Right lobe of liver (tissue), 6 donors: ENCODE measurements around the gene BTBD6. TPM values are rescaled to one million over a fixed set of nuclear protein-coding genes. Genes with fewer than 3 reads are reported as not detected.
A peak's percentile ranks its signal among the peaks of the same experiment; 100 is the strongest.

Experiments used
- ATAC-seq, 4 donors: fragments of 200-7000 bp; cut with Tn5 transposase; one replicate each; pipeline ENCODE4 v1.9.1; 2020; ENCODE audit warnings: mild to moderate bottlenecking in 4 of 4, moderate library complexity in 4 of 4
- DNase-seq, 3 donors: peaks; one replicate each; pipeline ENCODE4 v3.0.0-alpha.2; 2020
- H3K27ac ChIP-seq, 3 donors: fragments of 200-600 bp; one replicate each; pipeline ENCODE4 v1.8.0; 2022
- H3K27me3 ChIP-seq, 2 donors: fragments of 200-600 bp; one replicate each; pipeline ENCODE4 v1.8.0; 2022
- H3K36me3 ChIP-seq, 4 donors: fragments of 200-600 bp; sonication (generic) in 1 of 4; one replicate each; pipeline versions ENCODE4 v1.5.1 to v1.8.0; 2017 to 2022; ENCODE audit warnings: control low read depth in 1 of 4
- H3K4me1 ChIP-seq, 4 donors: fragments of 200-600 bp; sonication (generic) in 1 of 4; one replicate each; pipeline versions ENCODE4 v1.5.1 to v1.8.0; 2017 to 2022; ENCODE audit warnings: control low read depth in 1 of 4
- H3K4me3 ChIP-seq, 3 donors: fragments of 200-600 bp; one replicate each; pipeline ENCODE4 v1.8.0; 2022
- H3K9me3 ChIP-seq, 4 donors: fragments of 200-600 bp; sonication (generic) in 1 of 4; one replicate each; pipeline versions ENCODE4 v1.5.1 to v1.8.0; 2017 to 2022; ENCODE audit warnings: control low read depth in 1 of 4
- POLR2A ChIP-seq: fragments of 450-650 bp; IDR thresholded peaks from one replicate; pipeline ENCODE4 v1.6.1; 2017; ENCODE audit warnings: antibody characterized with exemption, mild to moderate bottlenecking
- WGBS: methylation state at CpG from one replicate; pipeline ENCODE4 v1.1.6; 2018; ENCODE audit warnings: low coverage, low lambda C conversion rate; ENCODE audit not compliant: insufficient coverage; ENCODE audit errors: missing lambda C conversion rate; 5-methylcytosine and 5-hydroxymethylcytosine counted together
- intact Hi-C, 2 donors: fragments of 100-400 bp; cut with DNase I; formaldehyde crosslinking; loops; one replicate each; pipeline versions ENCODE4 v1.11.2 to v1.14.1; 2022
- total RNA-seq, 6 experiments: library from RNA; depleted of rRNA in 2 of 6; stranded (reverse); fragments of >200 nt in 2 of 6; fragmentation: NEBNext Ultra II Directional in 3 of 6; extraction: Animal tissue kit (Norgen Biotek cat#: 25700) in 3 of 6; gene quantifications; one replicate each; pipeline versions ENCODE4 v1.1.0 to v1.2.4, GENCODE V29; 2016 to 2023
- TF ChIP-seq, protein P1 (sequence below), 4 donors: fragments of 200-600 bp in 3 of 4; fragments of 450-650 bp in 1 of 4; IDR thresholded peaks; one replicate each; pipeline versions ENCODE4 v1.5.1 to v1.8.0; 2016 to 2022; ENCODE audit warnings: antibody characterized with exemption in 4 of 4, mild to moderate bottlenecking in 2 of 4
- donor health status: DM: no; HTN: yes; CAD: no.
- donor health status: DM: no; HTN: no; CAD: no.
- donor health status: DM: no; HTN: no; CAD: no.
- donor health status: DM: no; HTN: yes; CAD: no.
- donor health status: DM: no; HTN: yes; CAD: no.

BTBD6 gene
- total RNA-seq, 6 experiments from 2014 or later, result 16.5 to 25.0 (median 17.7) TPM

DNA sequence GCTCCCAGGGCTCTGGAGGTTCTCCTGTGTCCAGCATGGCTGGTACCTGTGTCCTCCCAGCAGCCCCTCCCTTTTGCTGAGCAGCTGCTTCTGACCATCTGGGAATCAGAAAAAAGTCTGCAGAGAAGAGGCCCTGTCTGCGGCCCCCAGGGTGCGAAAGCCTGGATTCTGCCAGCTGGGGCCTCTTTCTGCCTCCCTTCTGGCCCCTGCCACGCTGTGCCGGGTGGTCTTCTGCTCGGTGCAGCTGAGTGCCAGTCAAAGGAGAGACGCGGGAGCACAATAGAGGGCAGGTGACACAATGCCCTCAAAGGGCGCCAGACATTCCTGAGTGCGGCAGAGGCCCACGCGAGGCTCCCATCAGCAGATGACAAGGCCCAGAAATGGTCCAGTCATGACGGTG, 12.6 kb downstream of the BTBD6 start:
- Histone ChIP-seq H3K36me3 (peaks cover 0 to 7% (median 0%) of the 10 kb centered on the region in 4 donors), H3K4me3 (no peak overlapping the region), H3K9me3 (no peaks in the 10 kb centered on the region), H3K4me1 (no peaks in the 10 kb centered on the region), H3K27ac (no peak overlapping the region), H3K27me3 (no peaks in the 10 kb centered on the region)
- ATAC-seq, result no peak
- intact Hi-C loops, result loop anchor here in 1 of 2 donors (10.0 kb wide), 1 partner anchor 46 kb away; no protein-coding TSS in a partner anchor
- 100% methylated on average over 3 of the region's 12 CpGs for WGBS
- TF ChIP-seq POLR2A, result no peak
- TF ChIP-seq, protein P1, sequence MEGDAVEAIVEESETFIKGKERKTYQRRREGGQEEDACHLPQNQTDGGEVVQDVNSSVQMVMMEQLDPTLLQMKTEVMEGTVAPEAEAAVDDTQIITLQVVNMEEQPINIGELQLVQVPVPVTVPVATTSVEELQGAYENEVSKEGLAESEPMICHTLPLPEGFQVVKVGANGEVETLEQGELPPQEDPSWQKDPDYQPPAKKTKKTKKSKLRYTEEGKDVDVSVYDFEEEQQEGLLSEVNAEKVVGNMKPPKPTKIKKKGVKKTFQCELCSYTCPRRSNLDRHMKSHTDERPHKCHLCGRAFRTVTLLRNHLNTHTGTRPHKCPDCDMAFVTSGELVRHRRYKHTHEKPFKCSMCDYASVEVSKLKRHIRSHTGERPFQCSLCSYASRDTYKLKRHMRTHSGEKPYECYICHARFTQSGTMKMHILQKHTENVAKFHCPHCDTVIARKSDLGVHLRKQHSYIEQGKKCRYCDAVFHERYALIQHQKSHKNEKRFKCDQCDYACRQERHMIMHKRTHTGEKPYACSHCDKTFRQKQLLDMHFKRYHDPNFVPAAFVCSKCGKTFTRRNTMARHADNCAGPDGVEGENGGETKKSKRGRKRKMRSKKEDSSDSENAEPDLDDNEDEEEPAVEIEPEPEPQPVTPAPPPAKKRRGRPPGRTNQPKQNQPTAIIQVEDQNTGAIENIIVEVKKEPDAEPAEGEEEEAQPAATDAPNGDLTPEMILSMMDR (IDR thresholded peaks at IDR 0.05), result no peak
- no peak for DNase-seq

DNA sequence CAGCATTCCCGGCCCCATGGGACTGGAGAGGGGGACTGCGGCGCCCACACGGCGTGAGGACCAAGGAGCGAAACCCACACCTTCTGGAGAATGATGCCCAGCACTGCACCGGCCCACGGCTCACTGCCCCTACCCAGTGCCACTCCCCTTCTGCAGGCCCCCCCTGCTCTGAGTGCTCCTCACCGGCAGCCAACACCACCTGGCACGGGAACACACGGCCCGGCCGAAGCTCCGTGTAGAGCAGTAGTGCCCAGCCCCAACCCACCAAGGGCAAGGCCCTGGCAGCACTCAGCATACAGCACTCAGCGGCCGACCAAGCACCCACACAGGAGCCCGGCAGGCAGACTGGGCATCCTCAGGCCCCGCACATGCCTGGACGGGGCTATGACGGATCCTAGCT, 13.4 kb downstream of the BTBD6 start:
- H3K4me3 ChIP-seq, result no peak overlapping the region
- no peaks in the 10 kb centered on the region for H3K4me1 ChIP-seq
- no peaks in the 10 kb centered on the region for H3K27me3 ChIP-seq
- intact Hi-C loops, result loop anchor here in 1 of 2 donors (10.0 kb wide), 1 partner anchor 47 kb away; no protein-coding TSS in a partner anchor
- ATAC-seq (peak in 1 of 4 donors; percentile 27), DNase-seq (no peak)
- H3K27ac ChIP-seq, result no peak overlapping the region
- WGBS, result no CpG with 5 or more reads among the region's 20 CpGs
- no peaks in the 10 kb centered on the region for H3K9me3 ChIP-seq
- peaks cover 0 to 7% (median 0%) of the 10 kb centered on the region in 4 donors for H3K36me3 ChIP-seq
- TF ChIP-seq, protein P1 (IDR thresholded peaks at IDR 0.05), result no peak
- no peak for TF ChIP-seq POLR2A

DNA sequence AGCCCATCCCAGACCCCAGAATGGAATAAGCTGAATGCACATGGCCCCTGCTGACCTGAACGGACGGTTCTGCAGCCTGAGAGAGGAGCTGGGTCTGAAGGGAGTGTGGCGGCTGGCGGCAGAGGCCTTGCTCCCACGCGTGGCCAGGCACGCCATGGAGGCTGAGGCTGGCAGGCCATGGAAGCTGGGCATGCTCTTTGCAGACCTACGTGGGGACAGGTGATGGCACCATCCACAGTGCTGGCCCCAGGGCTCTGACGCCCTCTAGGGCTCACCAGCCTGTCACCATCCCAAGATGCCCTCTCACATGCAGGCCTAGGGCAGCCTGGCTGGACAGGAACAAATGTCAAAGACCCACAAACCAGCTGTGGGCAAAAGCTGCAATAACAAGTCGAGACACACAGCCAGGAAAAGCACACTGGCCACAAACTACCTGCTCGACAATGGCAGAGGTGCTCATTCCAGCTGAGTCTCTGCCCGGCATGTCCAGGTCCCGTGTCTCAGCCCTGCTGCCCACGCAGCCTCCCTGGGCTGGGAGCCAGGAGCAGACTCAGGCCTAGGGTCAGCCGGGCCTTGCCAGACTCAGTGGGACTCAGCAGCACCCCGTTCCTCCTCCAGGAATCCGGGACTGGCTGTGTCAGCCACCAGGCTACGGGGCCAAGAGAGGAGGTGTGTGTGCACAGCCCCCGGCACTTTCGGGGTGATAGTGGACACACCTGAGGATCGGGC, 19.7 kb downstream of the BTBD6 start:
- DNase-seq, result no peak

DNA sequence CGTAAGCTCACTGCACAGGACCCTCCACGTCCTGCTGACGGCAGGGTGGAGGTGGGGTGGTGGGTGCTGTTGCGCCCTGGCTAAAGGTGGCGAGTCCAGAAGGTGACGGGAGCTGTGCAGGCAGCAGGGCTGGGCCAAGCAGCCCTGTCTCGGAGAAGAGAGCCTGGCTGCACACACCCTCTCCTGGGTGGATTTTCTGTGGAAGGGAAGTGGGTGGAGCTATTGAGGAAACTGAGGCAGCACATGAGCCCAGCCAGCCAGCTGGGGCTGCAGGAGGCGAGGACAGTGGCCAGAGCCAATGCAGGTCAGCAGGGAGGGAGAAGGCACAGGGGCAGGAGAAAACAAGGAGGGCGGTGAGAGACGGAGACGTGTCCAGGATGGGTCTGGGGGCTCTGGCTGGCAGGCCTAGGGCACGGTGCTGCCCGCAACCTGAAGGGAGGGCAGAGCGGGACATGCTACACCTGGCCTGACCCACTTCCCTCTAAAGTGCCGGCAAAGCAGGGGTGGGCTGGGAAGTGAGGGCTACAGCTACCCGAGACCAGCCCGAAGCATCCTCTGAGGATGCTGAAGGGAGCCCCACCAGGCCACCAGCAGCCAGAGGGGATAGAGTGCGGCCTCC, 20.5 kb downstream of the BTBD6 start:
- Histone ChIP-seq H3K4me1 (no peaks in the 10 kb centered on the region), H3K27me3 (no peaks in the 10 kb centered on the region), H3K9me3 (no peaks in the 10 kb centered on the region), H3K36me3 (peaks cover 0 to 3% (median 0%) of the 10 kb centered on the region in 4 donors), H3K4me3 (no peak overlapping the region), H3K27ac (no peak overlapping the region)
- no peak for TF ChIP-seq POLR2A
- TF ChIP-seq, protein P1 (IDR thresholded peaks at IDR 0.05), result no peak
- intact Hi-C loops, result loop anchor here in 1 of 2 donors (10.0 kb wide), 1 partner anchor 54 kb away; no protein-coding TSS in a partner anchor
- ATAC-seq, result no peak
- no CpG with 5 or more reads among the region's 18 CpGs for WGBS
- DNase-seq, result no peak

More for the DNA sequence above, 19.7 kb downstream of the BTBD6 start:
- TF ChIP-seq, protein P1 (IDR thresholded peaks at IDR 0.05), result peak in 2 of 4 donors; percentile 13 to 25
- TF ChIP-seq POLR2A, result no peak
- Histone ChIP-seq H3K27me3 (no peaks in the 10 kb centered on the region), H3K36me3 (peaks cover 0 to 3% (median 0%) of the 10 kb centered on the region in 4 donors), H3K9me3 (no peaks in the 10 kb centered on the region), H3K4me3 (no peak overlapping the region), H3K27ac (no peak overlapping the region), H3K4me1 (no peaks in the 10 kb centered on the region)
- intact Hi-C loops, result loop anchor here in 1 of 2 donors (10.0 kb wide), 1 partner anchor 53 kb away; no protein-coding TSS in a partner anchor
- WGBS, result no CpG with 5 or more reads among the region's 21 CpGs
- ATAC-seq, result peak; percentile 67 to 85 (median 70)
